Loucy (cell line): Measurements from ENCODE around the gene GCAT.

Source experiments
- H2AFZ ChIP-seq: fragments of 200-600 bp; sonication (generic); 2 replicates; pipeline ENCODE4 v1.6.0; 2016; ENCODE audit warnings: antibody characterized with exemption, mild to moderate bottlenecking, low read length, moderate library complexity
- H3F3A ChIP-seq: fragments of 200-600 bp; 2 replicates; pipeline ENCODE4 v1.6.0; 2016; ENCODE audit warnings: antibody characterized with exemption, low read depth, mild to moderate bottlenecking
- H3K27me3 ChIP-seq: fragments of 200-600 bp; sonication (generic); 2 replicates; pipeline ENCODE4 v1.6.1; 2014; ENCODE audit warnings: low read length, mild to moderate bottlenecking; ENCODE audit not compliant: insufficient read depth, poor library complexity, severe bottlenecking
- H3K36me3 ChIP-seq: fragments of 200-600 bp; sonication (generic); 2 replicates; pipeline ENCODE4 v1.6.1; 2016; ENCODE audit warnings: low read length; ENCODE audit not compliant: insufficient read depth
- H3K4me1 ChIP-seq: fragments of 200-600 bp; sonication (generic); 2 replicates; pipeline ENCODE4 v1.5.1; 2014; ENCODE audit warnings: low read length, mild to moderate bottlenecking; ENCODE audit not compliant: insufficient read depth, poor library complexity, severe bottlenecking
- H3K4me2 ChIP-seq: fragments of 200-600 bp; sonication (generic); 2 replicates; pipeline ENCODE4 v1.6.0; 2014; ENCODE audit warnings: antibody characterized with exemption, low read length, low read depth, mild to moderate bottlenecking; ENCODE audit not compliant: poor library complexity, severe bottlenecking
- H3K4me3 ChIP-seq: fragments of 200-600 bp; sonication (generic); 2 replicates; pipeline ENCODE4 v1.5.1; 2014; ENCODE audit warnings: low read length, mild to moderate bottlenecking, mixed read lengths; ENCODE audit not compliant: poor library complexity, severe bottlenecking
- H3K79me2 ChIP-seq: fragments of 200-600 bp; sonication (generic); 2 replicates; pipeline ENCODE4 v1.6.1; 2014; ENCODE audit warnings: low read length; ENCODE audit not compliant: insufficient read depth
- H3K9ac ChIP-seq: fragments of 200-600 bp; sonication (generic); 2 replicates; pipeline ENCODE4 v1.6.0; 2014; ENCODE audit warnings: mild to moderate bottlenecking, low read depth, low read length, moderate library complexity; ENCODE audit not compliant: poor library complexity, severe bottlenecking
- H3K9me2 ChIP-seq: fragments of 200-600 bp; sonication (generic); replicated peaks from 2 replicates; pipeline ENCODE4 v1.6.1; 2016; ENCODE audit warnings: low read depth, low read length, mixed read lengths
- H3K9me3 ChIP-seq: fragments of 200-600 bp; sonication (generic); 2 replicates; pipeline ENCODE4 v1.6.1; 2014; ENCODE audit warnings: mild to moderate bottlenecking, antibody characterized with exemption, low read length, low read depth; ENCODE audit not compliant: insufficient read depth
- H4K20me1 ChIP-seq: fragments of 200-600 bp; sonication (generic); 2 replicates; pipeline ENCODE4 v1.6.0; 2014; ENCODE audit warnings: antibody characterized with exemption, low read length, mild to moderate bottlenecking; ENCODE audit not compliant: insufficient read depth, poor library complexity, severe bottlenecking
- CTCF ChIP-seq: fragments of 200-600 bp; sonication (generic); conservative IDR thresholded peaks from 2 replicates; pipeline ENCODE4 v1.5.1; 2014; ENCODE audit warnings: mild to moderate bottlenecking, antibody characterized with exemption, low read length
- EZH2phosphoT487 ChIP-seq: fragments of 200-600 bp; IDR thresholded peaks from 2 replicates; pipeline ENCODE4 v1.6.1; 2018; ENCODE audit warnings: antibody characterized with exemption, mild to moderate bottlenecking, moderate library complexity, borderline replicate concordance

Gene GCAT

GRCh38 chr22:37763652-37764051 lies 44.1 kb upstream of the GCAT start:
- no peak for TF ChIP-seq EZH2phosphoT487
- no peak for TF ChIP-seq CTCF
- H3K9me2 ChIP-seq, result no peaks in the 10 kb centered on the region
- H3K4me2 ChIP-seq, result no peak overlapping the region
- no peak overlapping the region for H3K9ac ChIP-seq
- no peaks in the 10 kb centered on the region for H4K20me1 ChIP-seq
- no peak overlapping the region for H2AFZ ChIP-seq
- H3K9me3 ChIP-seq, result no peaks in the 10 kb centered on the region
- H3K79me2 ChIP-seq, result no peaks in the 10 kb centered on the region
- H3K27me3 ChIP-seq, result no peaks in the 10 kb centered on the region
- no peaks in the 10 kb centered on the region for H3F3A ChIP-seq
- H3K4me1 ChIP-seq, result no peaks in the 10 kb centered on the region
- peaks cover 26% of the 10 kb centered on the region; the same call in 1 of the 2 replicates for H3K36me3 ChIP-seq
- no peak overlapping the region for H3K4me3 ChIP-seq

GRCh38 chr22:37764622-37765021 lies 43.1 kb upstream of the GCAT start:
- Histone ChIP-seq H3K4me1 (no peaks in the 10 kb centered on the region), H3K27me3 (no peaks in the 10 kb centered on the region), H3K4me3 (no peak overlapping the region), H2AFZ (no peak overlapping the region), H4K20me1 (no peaks in the 10 kb centered on the region), H3K9me2 (no peaks in the 10 kb centered on the region), H3F3A (no peaks in the 10 kb centered on the region), H3K4me2 (no peak overlapping the region), H3K79me2 (no peaks in the 10 kb centered on the region), H3K36me3 (peaks cover 17% of the 10 kb centered on the region; the same call in 1 of the 2 replicates), H3K9ac (no peak overlapping the region), H3K9me3 (no peaks in the 10 kb centered on the region)
- no peak for TF ChIP-seq EZH2phosphoT487
- TF ChIP-seq CTCF, result no peak

GRCh38 chr22:37765498-37765897 lies 42.2 kb upstream of the GCAT start:
- no peaks in the 10 kb centered on the region for H4K20me1 ChIP-seq
- no peaks in the 10 kb centered on the region for H3K9me3 ChIP-seq
- no peak overlapping the region for H3K4me2 ChIP-seq
- H2AFZ ChIP-seq, result no peak overlapping the region
- no peaks in the 10 kb centered on the region for H3K4me1 ChIP-seq
- H3K79me2 ChIP-seq, result no peaks in the 10 kb centered on the region
- H3K27me3 ChIP-seq, result no peaks in the 10 kb centered on the region
- no peak overlapping the region for H3K4me3 ChIP-seq
- TF ChIP-seq EZH2phosphoT487, result no peak
- TF ChIP-seq CTCF, result no peak
- peaks cover 12% of the 10 kb centered on the region; the same call in 1 of the 2 replicates for H3K36me3 ChIP-seq
- H3F3A ChIP-seq, result no peaks in the 10 kb centered on the region
- no peak overlapping the region for H3K9ac ChIP-seq
- H3K9me2 ChIP-seq, result no peaks in the 10 kb centered on the region
